Measurements from ENCODE around the gene TCOF1.

Gene TCOF1

GRCh38 chr5:150323092-150323491 is 34.4 kb upstream of the TCOF1 start:
- no peak for DNase-seq (ENCODE audit: low read depth)
- no peak overlapping the region for H3K4me3 ChIP-seq (ENCODE audit: control insufficient read depth, low read depth, low read length)
- no peak for TF ChIP-seq CTCF (IDR thresholded peaks at IDR 0.05; ENCODE audit: control insufficient read depth, insufficient read depth, low read depth, low read length, missing control alignments)

GRCh38 chr5:150323819-150324218 is 33.7 kb upstream of the TCOF1 start:
- no peak for TF ChIP-seq CTCF (IDR thresholded peaks at IDR 0.05; ENCODE audit: control insufficient read depth, insufficient read depth, low read depth, low read length, missing control alignments)
- DNase-seq (ENCODE audit: low read depth) = no peak
- H3K4me3 ChIP-seq (ENCODE audit: control insufficient read depth, low read depth, low read length) = no peak overlapping the region

GRCh38 chr5:150325426-150325825 is 32.1 kb upstream of the TCOF1 start:
- no peak overlapping the region for H3K4me3 ChIP-seq (ENCODE audit: control insufficient read depth, low read depth, low read length)
- no peak for TF ChIP-seq CTCF (IDR thresholded peaks at IDR 0.05; ENCODE audit: control insufficient read depth, insufficient read depth, low read depth, low read length, missing control alignments)
- DNase-seq (ENCODE audit: low read depth) = no peak

GRCh38 chr5:150326707-150327106 is 30.8 kb upstream of the TCOF1 start:
- no peak for DNase-seq (ENCODE audit: low read depth)
- no peak overlapping the region for H3K4me3 ChIP-seq (ENCODE audit: control insufficient read depth, low read depth, low read length)
- TF ChIP-seq CTCF (IDR thresholded peaks at IDR 0.05; ENCODE audit: control insufficient read depth, insufficient read depth, low read depth, low read length, missing control alignments) = no peak

DNA sequence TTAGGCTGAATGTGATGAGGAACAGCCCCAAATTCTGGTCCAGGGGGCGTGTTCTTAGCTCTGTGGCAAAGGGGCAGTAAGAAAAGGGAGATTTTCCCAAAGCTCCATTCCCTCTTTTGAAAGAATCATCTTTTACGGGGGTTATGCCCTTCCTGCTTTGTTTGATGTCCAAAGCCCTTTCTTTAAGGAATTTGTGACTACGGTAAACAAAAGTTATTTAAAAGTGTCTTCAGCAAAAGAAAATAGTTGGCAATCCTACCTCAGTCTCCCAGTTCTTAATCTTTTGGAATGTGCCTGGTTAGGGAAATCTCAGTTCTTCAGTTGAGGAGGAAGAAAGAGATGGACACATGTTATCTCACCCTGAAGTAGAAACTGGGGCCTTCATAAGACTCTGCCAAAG is 30.4 kb upstream of the TCOF1 start:
- H3K4me3 ChIP-seq (ENCODE audit: control insufficient read depth, low read depth, low read length) = no peak overlapping the region
- no peak for TF ChIP-seq CTCF (IDR thresholded peaks at IDR 0.05; ENCODE audit: control insufficient read depth, insufficient read depth, low read depth, low read length, missing control alignments)
- DNase-seq (ENCODE audit: low read depth) = no peak

- TF ChIP-seq CTCF (IDR thresholded peaks at IDR 0.05; ENCODE audit: control insufficient read depth, insufficient read depth, low read depth, low read length, missing control alignments) = no peak
Measured at GRCh38 chr5:150328515-150328914, 29.0 kb upstream of the TCOF1 start.

DNA sequence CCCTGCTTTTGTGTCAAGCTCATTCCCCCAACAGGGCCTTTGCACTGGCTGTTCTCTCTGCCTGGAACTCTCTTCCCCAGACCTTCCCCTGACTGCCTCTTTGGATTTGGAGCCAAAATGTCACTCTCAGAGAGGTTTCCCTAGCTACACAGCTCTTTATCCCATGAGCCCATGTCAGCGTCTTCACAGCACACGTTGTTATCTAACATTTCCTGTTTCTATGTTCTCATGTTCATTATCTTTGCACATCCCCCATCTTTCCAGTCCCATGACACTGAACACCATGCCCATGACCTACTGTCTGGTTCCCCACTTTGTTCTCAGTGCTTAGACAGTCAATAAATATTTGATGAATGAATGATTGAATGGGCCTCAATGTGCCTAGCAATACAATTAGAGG is 28.5 kb upstream of the TCOF1 start:
- H3K4me3 ChIP-seq (ENCODE audit: control insufficient read depth, low read depth, low read length) = no peak overlapping the region
- no peak for DNase-seq (ENCODE audit: low read depth)
- no peak for TF ChIP-seq CTCF (IDR thresholded peaks at IDR 0.05; ENCODE audit: control insufficient read depth, insufficient read depth, low read depth, low read length, missing control alignments)

More at GRCh38 chr5:150328515-150328914, 29.0 kb upstream of the TCOF1 start:
- no peak overlapping the region for H3K4me3 ChIP-seq (ENCODE audit: control insufficient read depth, low read depth, low read length)
- DNase-seq (ENCODE audit: low read depth) = no peak

Data from AG09309 (cell line).